Neural cell (in vitro differentiated cells): ENCODE measurements around the gene THRSP. TPM values are rescaled to one million over a fixed set of nuclear protein-coding genes. Genes with fewer than 3 reads are reported as not detected.

Experiments used
- H2AFZ ChIP-seq: fragments of 200-600, 300-800 bp; sonication (generic), shearing (Covaris generic); 2 replicates; pipeline ENCODE4 v1.6.0; 2014; ENCODE audit warnings: low read depth, mild to moderate bottlenecking, antibody characterized with exemption, low read length, moderate library complexity
- H3F3A ChIP-seq: fragments of 200-600 bp; shearing (Covaris generic); 2 replicates; pipeline ENCODE4 v1.6.1; 2016; ENCODE audit warnings: mild to moderate bottlenecking, moderate library complexity, mixed read lengths, antibody characterized with exemption, low read length; ENCODE audit not compliant: insufficient read depth, poor library complexity, severe bottlenecking
- H3K27ac ChIP-seq: fragments of 200-600, 300-800 bp; sonication (generic), shearing (Covaris generic); 2 replicates; pipeline ENCODE4 v1.5.1; 2014; ENCODE audit warnings: mild to moderate bottlenecking, low read length, moderate library complexity
- H3K27me3 ChIP-seq: fragments of 300-800, 200-600 bp; sonication (generic), shearing (Covaris generic); 2 replicates; pipeline ENCODE4 v1.6.0; 2014; ENCODE audit warnings: mild to moderate bottlenecking, low read depth, low read length, moderate library complexity; ENCODE audit not compliant: insufficient read depth
- H3K36me3 ChIP-seq: fragments of 300-800, 200-600 bp; sonication (generic), shearing (Covaris generic); 2 replicates; pipeline ENCODE4 v1.5.1; 2014; ENCODE audit warnings: mild to moderate bottlenecking, antibody characterized with exemption, low read length, moderate library complexity; ENCODE audit not compliant: insufficient read depth
- H3K4me2 ChIP-seq: fragments of 300-800, 200-600 bp; sonication (generic), shearing (Covaris generic); 2 replicates; pipeline ENCODE4 v1.6.0; 2014; ENCODE audit warnings: mild to moderate bottlenecking, low read length
- H3K4me3 ChIP-seq: fragments of 300-800, 200-600 bp; sonication (generic), shearing (Covaris generic); 2 replicates; pipeline ENCODE4 v1.5.1; 2014; ENCODE audit warnings: mild to moderate bottlenecking, low read length, moderate library complexity
- H3K79me2 ChIP-seq: fragments of 200-600 bp; shearing (Covaris generic); replicated peaks from 2 replicates; pipeline ENCODE4 v1.6.0; 2014; ENCODE audit warnings: mild to moderate bottlenecking, low read length, moderate library complexity; ENCODE audit not compliant: insufficient read depth
- H3K9ac ChIP-seq: fragments of 300-800, 200-600 bp; sonication (generic), shearing (Covaris generic); 2 replicates; pipeline ENCODE4 v1.6.1; 2016; ENCODE audit warnings: mild to moderate bottlenecking, low read length, mixed read lengths
- H3K9me2 ChIP-seq: fragments of 200-600 bp; shearing (Covaris generic); 2 replicates; pipeline ENCODE4 v1.6.1; 2016; ENCODE audit warnings: mild to moderate bottlenecking, low read length, mixed read lengths; ENCODE audit not compliant: insufficient read depth
- H3K9me3 ChIP-seq: fragments of 200-600, 300-800 bp; sonication (generic), shearing (Covaris generic); 2 replicates; pipeline ENCODE4 v1.6.1; 2016; ENCODE audit warnings: mild to moderate bottlenecking, mixed run types, low read length, moderate library complexity, mixed read lengths
- H4K20me1 ChIP-seq: fragments of 200-600 bp; shearing (Covaris generic); 2 replicates; pipeline ENCODE4 v1.6.1; 2016; ENCODE audit warnings: mild to moderate bottlenecking, mixed run types; ENCODE audit not compliant: insufficient read depth
- CTCF ChIP-seq: fragments of 450-650 bp; IDR thresholded peaks from 2 replicates; pipeline ENCODE4 v1.5.1; 2014; ENCODE audit warnings: antibody characterized with exemption, mild to moderate bottlenecking, moderate library complexity; ENCODE audit not compliant: poor library complexity, severe bottlenecking
- EP300 ChIP-seq: fragments of 450-650 bp; conservative IDR thresholded peaks from 2 replicates; pipeline ENCODE4 v1.6.1; 2014; ENCODE audit warnings: antibody characterized with exemption, mild to moderate bottlenecking, moderate library complexity; ENCODE audit not compliant: poor library complexity, severe bottlenecking
- EZH2 ChIP-seq: fragments of 200-600, 300-800 bp; shearing (Covaris generic), sonication (generic); IDR thresholded peaks from 2 replicates; pipeline ENCODE4 v1.6.1; 2014; ENCODE audit warnings: antibody characterized with exemption, low read length, borderline replicate concordance, mild to moderate bottlenecking; ENCODE audit not compliant: insufficient read depth, poor library complexity, severe bottlenecking
- MXI1 ChIP-seq: fragments of 450-650 bp; conservative IDR thresholded peaks from 2 replicates; pipeline ENCODE4 v1.6.1; 2014; ENCODE audit warnings: antibody characterized with exemption, mild to moderate bottlenecking; ENCODE audit not compliant: poor library complexity, severe bottlenecking
- POLR2AphosphoS5 ChIP-seq: IDR thresholded peaks from 2 replicates; pipeline ENCODE4 v1.6.1; 2012
- RAD21 ChIP-seq: fragments of 450-650 bp; conservative IDR thresholded peaks from 2 replicates; pipeline ENCODE4 v1.6.1; 2014; ENCODE audit warnings: antibody characterized with exemption, mild to moderate bottlenecking, moderate library complexity
- SMC3 ChIP-seq: fragments of 450-650 bp; conservative IDR thresholded peaks from 2 replicates; pipeline ENCODE4 v1.6.1; 2014; ENCODE audit warnings: antibody characterized with exemption, mild to moderate bottlenecking, moderate library complexity; ENCODE audit not compliant: poor library complexity
- TAF1 ChIP-seq: IDR thresholded peaks from 2 replicates; pipeline ENCODE4 v1.6.1; 2012; ENCODE audit warnings: low read depth
- polyA plus RNA-seq: library from polyadenylated mRNA; depleted of rRNA; stranded (reverse); fragments of >200 nt; gene quantifications from 2 replicates; pipeline ENCODE4 v1.2.3, GENCODE V29; 2014
- TF ChIP-seq, protein P1 (sequence below): IDR thresholded peaks from 2 replicates; pipeline ENCODE4 v1.6.1; 2012; ENCODE audit warnings: borderline replicate concordance

Gene THRSP
- polyA plus RNA-seq, 1 donor from 2014 or later: not detected

- no peaks in the 10 kb centered on the region for H3K9me3 ChIP-seq
- no peak overlapping the region for H3K27ac ChIP-seq
- H3K9me2 ChIP-seq: no peaks in the 10 kb centered on the region
- H3K27me3 ChIP-seq: no peaks in the 10 kb centered on the region
- H2AFZ ChIP-seq: no peak overlapping the region
- H3K36me3 ChIP-seq: no peaks in the 10 kb centered on the region
- no peak overlapping the region for H3K4me3 ChIP-seq
- no peaks in the 10 kb centered on the region for H3K79me2 ChIP-seq
- no peak for TF ChIP-seq CTCF
- no peaks in the 10 kb centered on the region for H3F3A ChIP-seq
- no peak overlapping the region for H3K4me2 ChIP-seq
- H4K20me1 ChIP-seq: no peaks in the 10 kb centered on the region
- H3K9ac ChIP-seq: no peak overlapping the region
These were observed 31.6 kb upstream of the THRSP start for GRCh38 chr11:78032090-78032489.

GRCh38 chr11:78033040-78033439 lies 30.6 kb upstream of the THRSP start:
- H4K20me1 ChIP-seq: no peaks in the 10 kb centered on the region
- no peaks in the 10 kb centered on the region for H3K9me3 ChIP-seq
- H3K9me2 ChIP-seq: no peaks in the 10 kb centered on the region
- H3K4me3 ChIP-seq: no peak overlapping the region
- no peak overlapping the region for H2AFZ ChIP-seq
- no peaks in the 10 kb centered on the region for H3K79me2 ChIP-seq
- H3K27ac ChIP-seq: no peak overlapping the region
- no peak overlapping the region for H3K4me2 ChIP-seq
- no peak for TF ChIP-seq POLR2AphosphoS5
- TF ChIP-seq EP300: no peak
- no peak for TF ChIP-seq RAD21
- TF ChIP-seq, protein P1, sequence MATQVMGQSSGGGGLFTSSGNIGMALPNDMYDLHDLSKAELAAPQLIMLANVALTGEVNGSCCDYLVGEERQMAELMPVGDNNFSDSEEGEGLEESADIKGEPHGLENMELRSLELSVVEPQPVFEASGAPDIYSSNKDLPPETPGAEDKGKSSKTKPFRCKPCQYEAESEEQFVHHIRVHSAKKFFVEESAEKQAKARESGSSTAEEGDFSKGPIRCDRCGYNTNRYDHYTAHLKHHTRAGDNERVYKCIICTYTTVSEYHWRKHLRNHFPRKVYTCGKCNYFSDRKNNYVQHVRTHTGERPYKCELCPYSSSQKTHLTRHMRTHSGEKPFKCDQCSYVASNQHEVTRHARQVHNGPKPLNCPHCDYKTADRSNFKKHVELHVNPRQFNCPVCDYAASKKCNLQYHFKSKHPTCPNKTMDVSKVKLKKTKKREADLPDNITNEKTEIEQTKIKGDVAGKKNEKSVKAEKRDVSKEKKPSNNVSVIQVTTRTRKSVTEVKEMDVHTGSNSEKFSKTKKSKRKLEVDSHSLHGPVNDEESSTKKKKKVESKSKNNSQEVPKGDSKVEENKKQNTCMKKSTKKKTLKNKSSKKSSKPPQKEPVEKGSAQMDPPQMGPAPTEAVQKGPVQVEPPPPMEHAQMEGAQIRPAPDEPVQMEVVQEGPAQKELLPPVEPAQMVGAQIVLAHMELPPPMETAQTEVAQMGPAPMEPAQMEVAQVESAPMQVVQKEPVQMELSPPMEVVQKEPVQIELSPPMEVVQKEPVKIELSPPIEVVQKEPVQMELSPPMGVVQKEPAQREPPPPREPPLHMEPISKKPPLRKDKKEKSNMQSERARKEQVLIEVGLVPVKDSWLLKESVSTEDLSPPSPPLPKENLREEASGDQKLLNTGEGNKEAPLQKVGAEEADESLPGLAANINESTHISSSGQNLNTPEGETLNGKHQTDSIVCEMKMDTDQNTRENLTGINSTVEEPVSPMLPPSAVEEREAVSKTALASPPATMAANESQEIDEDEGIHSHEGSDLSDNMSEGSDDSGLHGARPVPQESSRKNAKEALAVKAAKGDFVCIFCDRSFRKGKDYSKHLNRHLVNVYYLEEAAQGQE: no peak
- TF ChIP-seq TAF1: no peak
- no peak for TF ChIP-seq EZH2
- TF ChIP-seq SMC3: no peak
- TF ChIP-seq CTCF: no peak
- TF ChIP-seq MXI1: no peak
- no peaks in the 10 kb centered on the region for H3K27me3 ChIP-seq
- H3F3A ChIP-seq: no peaks in the 10 kb centered on the region
- H3K36me3 ChIP-seq: no peaks in the 10 kb centered on the region
- H3K9ac ChIP-seq: no peak overlapping the region
